K562 (cell line): ENCODE data around the gene COASY. TPM values are rescaled to one million over a fixed set of nuclear protein-coding genes. Genes with fewer than 3 reads are reported as not detected.

Experiments used
- ARID4B ChIP-seq: sonication (generic); formaldehyde crosslinking; IDR thresholded peaks from 2 replicates; pipeline ENCODE4 v1.8.0; 2022; ENCODE audit warnings: mild to moderate bottlenecking, missing genetic modification reagents
- ARNT ChIP-seq, 2 experiments: fragments of 450-650 bp; IDR thresholded peaks; 2 replicates each; pipeline ENCODE4 v1.6.1; 2016; ENCODE audit warnings: mild to moderate bottlenecking in 1 of 2
- REST ChIP-seq, 2 experiments: fragments of 450-650 bp; formaldehyde crosslinking in 1 of 2; IDR thresholded peaks; 2 replicates each; pipeline versions ENCODE4 v1.4.0 to v1.6.1; 2014 to 2020; ENCODE audit warnings: mild to moderate bottlenecking in 2 of 2, borderline replicate concordance in 1 of 2, low read depth in 1 of 2
- XRCC5 ChIP-seq: fragments of 200-400 bp; formaldehyde crosslinking; IDR thresholded peaks from 2 replicates; pipeline ENCODE4 v1.6.1; 2017; ENCODE audit warnings: low read depth, mild to moderate bottlenecking, low read length
- ZNF311 ChIP-seq: fragments of 250-450 bp; sonication (Bioruptor Pico); IDR thresholded peaks from 2 replicates; pipeline ENCODE4 v1.4.0; 2020; ENCODE audit warnings: mild to moderate bottlenecking, moderate library complexity
- ZNF316 ChIP-seq: fragments of 450-650 bp; IDR thresholded peaks from 2 replicates; pipeline ENCODE4 v1.6.1; 2016
- polyA plus RNA-seq, 8 experiments: library from polyadenylated mRNA; depleted of rRNA in 4 of 8; stranded (reverse) in 5 of 8; unstranded in 3 of 8; fragments of >200 nt; fragmentation: Nextera tagmentation in 2 of 8; fragmentation: Illumina TruSeq in 1 of 8; extraction: Ambion mirVana in 2 of 8; extraction: Trizol in 1 of 8; gene quantifications; 2 replicates each; pipeline versions ENCODE4 v1.2.1 to v1.2.3, GENCODE V29; 2011 to 2014; ENCODE audit warnings: inconsistent platforms in 1 of 8, missing spikeins in 1 of 8
- total RNA-seq, 7 experiments: library from RNA; depleted of rRNA in 6 of 7; stranded (reverse); fragments of >200 nt in 6 of 7; fragmentation: Illumina TruSeq in 2 of 7; extraction: Trizol in 2 of 7; gene quantifications; 2 replicates each; pipeline versions ENCODE4 v1.2.1 to v1.2.3, GENCODE V29; 2011 to 2021; ENCODE audit warnings: low replicate concordance in 1 of 7
- TF ChIP-seq, protein P1 (sequence below): fragments of 150-350 bp; IDR thresholded peaks from 2 replicates; pipeline ENCODE4 v1.6.1; 2014; ENCODE audit warnings: low read depth, mild to moderate bottlenecking, low read length, borderline replicate concordance

Gene COASY
- total and polyA plus RNA-seq, 9 of the 15 experiments (the other 6 are each of a cell fraction or from before 2014, with no cell fraction given) = 25.4 to 175 (median 62.3) TPM

DNA sequence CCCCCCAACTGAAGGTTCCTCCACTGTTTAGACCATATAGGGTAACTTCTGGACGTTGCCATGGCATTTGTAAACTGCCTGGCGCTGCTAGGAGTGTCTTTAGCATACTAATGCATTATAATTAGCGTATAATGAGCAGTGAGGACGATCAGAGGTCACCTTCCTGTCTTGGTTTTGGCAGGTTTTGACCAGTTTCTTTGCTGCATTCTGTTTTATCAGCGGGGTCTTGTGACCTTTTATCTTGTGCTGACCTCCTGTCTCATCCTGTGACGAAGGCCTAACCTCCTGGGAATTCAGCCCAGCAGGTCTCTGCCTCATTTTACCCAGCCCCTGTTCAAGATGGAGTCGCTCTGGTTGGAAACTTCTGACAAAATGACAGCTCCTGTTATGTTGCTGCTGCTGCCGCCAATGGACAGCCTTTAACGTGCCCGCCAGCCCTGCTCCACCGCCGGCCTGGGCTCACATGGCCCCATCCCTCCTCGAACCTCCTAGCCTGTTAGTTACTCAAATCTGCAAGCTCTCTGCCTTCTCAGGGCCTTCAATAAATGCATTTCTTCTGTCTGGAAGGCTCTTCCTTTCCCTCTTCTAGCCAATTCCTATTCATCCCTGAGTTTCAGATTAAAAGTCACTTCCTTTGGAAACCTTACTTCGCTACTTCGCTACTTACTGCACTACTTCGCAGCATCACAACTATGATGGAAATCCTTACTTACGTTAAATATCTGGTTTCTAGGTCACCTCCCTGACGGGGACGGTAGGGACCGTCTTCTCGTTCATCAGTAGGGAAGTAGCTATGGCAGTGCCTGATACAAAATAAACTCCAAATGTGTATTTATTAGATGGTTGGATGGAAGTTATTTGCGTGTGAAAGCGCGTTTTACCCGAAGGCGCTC is 26.5 kb upstream of the COASY start (continued):
- TF ChIP-seq REST (IDR thresholded peaks at IDR 0.05; ENCODE audit: borderline replicate concordance) = peak; percentile 84
- TF ChIP-seq REST (CRISPR knock-in tag; IDR thresholded peaks at IDR 0.05; ENCODE audit: low read depth) = peak; percentile 86
- no peak for TF ChIP-seq XRCC5
- TF ChIP-seq ARID4B (CRISPR knock-in tag) = no peak
- TF ChIP-seq ARNT (IDR thresholded peaks at IDR 0.05) = no peak
- TF ChIP-seq, protein P1, sequence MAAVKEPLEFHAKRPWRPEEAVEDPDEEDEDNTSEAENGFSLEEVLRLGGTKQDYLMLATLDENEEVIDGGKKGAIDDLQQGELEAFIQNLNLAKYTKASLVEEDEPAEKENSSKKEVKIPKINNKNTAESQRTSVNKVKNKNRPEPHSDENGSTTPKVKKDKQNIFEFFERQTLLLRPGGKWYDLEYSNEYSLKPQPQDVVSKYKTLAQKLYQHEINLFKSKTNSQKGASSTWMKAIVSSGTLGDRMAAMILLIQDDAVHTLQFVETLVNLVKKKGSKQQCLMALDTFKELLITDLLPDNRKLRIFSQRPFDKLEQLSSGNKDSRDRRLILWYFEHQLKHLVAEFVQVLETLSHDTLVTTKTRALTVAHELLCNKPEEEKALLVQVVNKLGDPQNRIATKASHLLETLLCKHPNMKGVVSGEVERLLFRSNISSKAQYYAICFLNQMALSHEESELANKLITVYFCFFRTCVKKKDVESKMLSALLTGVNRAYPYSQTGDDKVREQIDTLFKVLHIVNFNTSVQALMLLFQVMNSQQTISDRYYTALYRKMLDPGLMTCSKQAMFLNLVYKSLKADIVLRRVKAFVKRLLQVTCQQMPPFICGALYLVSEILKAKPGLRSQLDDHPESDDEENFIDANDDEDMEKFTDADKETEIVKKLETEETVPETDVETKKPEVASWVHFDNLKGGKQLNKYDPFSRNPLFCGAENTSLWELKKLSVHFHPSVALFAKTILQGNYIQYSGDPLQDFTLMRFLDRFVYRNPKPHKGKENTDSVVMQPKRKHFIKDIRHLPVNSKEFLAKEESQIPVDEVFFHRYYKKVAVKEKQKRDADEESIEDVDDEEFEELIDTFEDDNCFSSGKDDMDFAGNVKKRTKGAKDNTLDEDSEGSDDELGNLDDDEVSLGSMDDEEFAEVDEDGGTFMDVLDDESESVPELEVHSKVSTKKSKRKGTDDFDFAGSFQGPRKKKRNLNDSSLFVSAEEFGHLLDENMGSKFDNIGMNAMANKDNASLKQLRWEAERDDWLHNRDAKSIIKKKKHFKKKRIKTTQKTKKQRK = no peak
- TF ChIP-seq ZNF311 (CRISPR knock-in tag) = peak; percentile 98
- TF ChIP-seq ZNF316 = no peak
